Bronchial epithelial cell (primary cell): ENCODE results near the gene RSPH6A. TPM values are rescaled to one million over a fixed set of nuclear protein-coding genes. Genes with fewer than 3 reads are reported as not detected.

Source experiments
- DNase-seq: peaks from one replicate; pipeline ENCODE4 v3.0.0-alpha.2; 2010; ENCODE audit warnings: low read depth
- FAIRE-seq: peaks from 2 replicates; lab custom pipeline; 2011; peaks lifted over from hg19 to GRCh38; lab: Jason Lieb, UNC
- H3K27me3 ChIP-seq: 2 replicates; pipeline ENCODE4 v1.5.1; 2011; ENCODE audit warnings: low read length; ENCODE audit not compliant: control insufficient read depth, insufficient read depth
- H3K36me3 ChIP-seq: 2 replicates; pipeline ENCODE4 v1.5.1; 2011; ENCODE audit warnings: low read length; ENCODE audit not compliant: control insufficient read depth, insufficient read depth
- H3K4me3 ChIP-seq: 2 replicates; pipeline ENCODE4 v1.5.1; 2011; ENCODE audit warnings: mild to moderate bottlenecking, low read depth, low read length, control low read depth
- total RNA-seq: library from RNA; depleted of rRNA; stranded (reverse); fragments of >200 nt; gene quantifications from 2 replicates; pipeline ENCODE4 v1.2.1, GENCODE V29; 2014
- TF ChIP-seq, protein P1 (sequence below): IDR thresholded peaks from 2 replicates; pipeline ENCODE4 v1.5.1; 2011; ENCODE audit warnings: mild to moderate bottlenecking, moderate library complexity, low read length, control low read depth, inconsistent platforms; ENCODE audit not compliant: insufficient read depth, severe bottlenecking

RSPH6A gene
- total RNA-seq, 1 donor from 2014 or later, result not detected

DNA sequence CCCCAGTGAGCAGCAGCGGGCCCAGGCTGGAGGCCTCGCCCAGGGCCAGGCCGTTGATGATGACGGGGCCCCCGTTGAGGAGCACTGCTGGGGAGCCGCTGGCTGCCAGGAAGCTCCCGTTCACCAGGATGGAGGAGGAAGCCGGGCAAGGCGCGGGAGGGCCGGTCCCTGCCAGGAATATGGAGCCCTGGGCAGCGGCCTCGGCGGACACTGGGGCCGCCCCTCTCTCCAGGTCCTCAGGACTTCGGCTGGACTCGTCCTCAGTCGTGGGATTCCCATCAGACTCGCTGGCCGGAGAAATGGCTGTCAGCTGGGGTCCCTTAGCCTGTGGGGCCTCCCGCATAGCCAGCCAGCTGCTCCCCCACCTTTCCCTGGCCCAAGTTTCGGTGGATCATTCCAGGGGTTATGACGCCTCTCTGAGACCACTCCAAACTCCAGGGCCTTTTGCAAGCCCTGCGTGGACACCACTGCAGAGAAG, 48.2 kb downstream of the RSPH6A start:
- FAIRE-seq (no peak), DNase-seq (no peak)
- H3K4me3 ChIP-seq, result peak overlapping the region; percentile 88
- no peaks in the 10 kb centered on the region for H3K36me3 ChIP-seq
- TF ChIP-seq, protein P1, sequence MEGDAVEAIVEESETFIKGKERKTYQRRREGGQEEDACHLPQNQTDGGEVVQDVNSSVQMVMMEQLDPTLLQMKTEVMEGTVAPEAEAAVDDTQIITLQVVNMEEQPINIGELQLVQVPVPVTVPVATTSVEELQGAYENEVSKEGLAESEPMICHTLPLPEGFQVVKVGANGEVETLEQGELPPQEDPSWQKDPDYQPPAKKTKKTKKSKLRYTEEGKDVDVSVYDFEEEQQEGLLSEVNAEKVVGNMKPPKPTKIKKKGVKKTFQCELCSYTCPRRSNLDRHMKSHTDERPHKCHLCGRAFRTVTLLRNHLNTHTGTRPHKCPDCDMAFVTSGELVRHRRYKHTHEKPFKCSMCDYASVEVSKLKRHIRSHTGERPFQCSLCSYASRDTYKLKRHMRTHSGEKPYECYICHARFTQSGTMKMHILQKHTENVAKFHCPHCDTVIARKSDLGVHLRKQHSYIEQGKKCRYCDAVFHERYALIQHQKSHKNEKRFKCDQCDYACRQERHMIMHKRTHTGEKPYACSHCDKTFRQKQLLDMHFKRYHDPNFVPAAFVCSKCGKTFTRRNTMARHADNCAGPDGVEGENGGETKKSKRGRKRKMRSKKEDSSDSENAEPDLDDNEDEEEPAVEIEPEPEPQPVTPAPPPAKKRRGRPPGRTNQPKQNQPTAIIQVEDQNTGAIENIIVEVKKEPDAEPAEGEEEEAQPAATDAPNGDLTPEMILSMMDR, result no peak
- H3K27me3 ChIP-seq, result no peaks in the 10 kb centered on the region

DNA sequence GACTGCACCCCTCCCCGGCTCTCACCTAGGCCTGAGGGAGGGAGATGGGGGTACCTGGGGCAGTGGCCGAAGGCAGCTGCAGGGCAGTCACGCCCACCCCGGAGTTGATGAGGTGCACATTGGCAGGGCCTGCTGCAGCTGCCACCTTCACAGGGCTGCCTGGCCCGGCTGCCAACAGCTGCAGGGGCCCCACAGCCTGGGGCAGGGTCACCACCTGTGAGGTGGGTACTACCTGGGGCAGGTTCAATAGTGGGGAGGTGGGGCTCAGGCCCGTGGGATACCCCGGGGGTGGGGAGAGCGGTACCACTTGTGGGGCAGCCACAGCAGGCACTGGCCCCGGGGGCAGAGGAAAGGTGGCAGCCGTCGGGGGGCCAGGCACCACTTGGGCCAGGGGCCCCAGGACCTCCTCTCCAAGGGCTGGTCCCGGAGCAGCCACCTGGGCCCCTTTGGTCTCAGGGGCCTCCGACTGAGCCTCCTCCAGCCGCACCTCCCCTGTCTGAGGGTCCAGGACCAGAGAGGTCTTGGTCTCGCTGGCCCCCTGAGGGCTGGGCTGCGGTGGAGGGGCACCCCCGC, 48.7 kb downstream of the RSPH6A start:
- TF ChIP-seq, protein P1, result no peak
- no peak for DNase-seq
- no peaks in the 10 kb centered on the region for H3K36me3 ChIP-seq
- peak overlapping the region; percentile 88 for H3K4me3 ChIP-seq
- FAIRE-seq, result no peak
- no peaks in the 10 kb centered on the region for H3K27me3 ChIP-seq

DNA sequence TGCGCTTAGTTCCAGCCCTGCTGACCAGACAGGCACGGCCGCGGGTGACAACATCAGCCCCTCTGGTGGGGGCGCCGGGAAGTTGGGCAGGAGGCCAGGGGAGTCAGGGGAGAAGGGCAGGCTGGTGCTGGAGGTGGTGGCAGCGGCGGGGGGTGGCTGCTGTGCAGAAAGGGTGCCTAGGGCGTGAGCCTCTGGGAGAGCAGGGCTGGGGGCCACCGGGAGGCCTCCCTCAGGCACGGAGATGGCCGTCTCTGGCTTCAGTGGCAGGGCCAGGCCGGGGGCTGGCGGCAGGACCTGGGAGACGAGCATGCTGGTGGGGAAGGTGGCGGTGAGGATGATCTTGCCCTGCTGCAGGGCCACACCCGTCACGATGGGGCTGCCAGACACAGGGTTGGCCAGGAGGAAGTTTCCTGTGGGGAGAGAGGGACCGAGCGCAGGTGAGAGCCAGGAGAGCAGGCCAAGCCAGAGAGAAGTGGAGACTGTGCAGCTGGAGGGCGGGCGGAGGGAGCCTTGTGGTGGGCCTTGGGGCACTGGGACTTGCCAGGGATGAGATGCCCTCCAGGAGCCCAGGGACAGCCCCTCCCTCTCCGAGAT, 49.3 kb downstream of the RSPH6A start:
- DNase-seq, result no peak
- TF ChIP-seq, protein P1, result no peak
- Histone ChIP-seq H3K4me3 (no peak overlapping the region), H3K27me3 (no peaks in the 10 kb centered on the region), H3K36me3 (no peaks in the 10 kb centered on the region)
- no peak for FAIRE-seq

DNA sequence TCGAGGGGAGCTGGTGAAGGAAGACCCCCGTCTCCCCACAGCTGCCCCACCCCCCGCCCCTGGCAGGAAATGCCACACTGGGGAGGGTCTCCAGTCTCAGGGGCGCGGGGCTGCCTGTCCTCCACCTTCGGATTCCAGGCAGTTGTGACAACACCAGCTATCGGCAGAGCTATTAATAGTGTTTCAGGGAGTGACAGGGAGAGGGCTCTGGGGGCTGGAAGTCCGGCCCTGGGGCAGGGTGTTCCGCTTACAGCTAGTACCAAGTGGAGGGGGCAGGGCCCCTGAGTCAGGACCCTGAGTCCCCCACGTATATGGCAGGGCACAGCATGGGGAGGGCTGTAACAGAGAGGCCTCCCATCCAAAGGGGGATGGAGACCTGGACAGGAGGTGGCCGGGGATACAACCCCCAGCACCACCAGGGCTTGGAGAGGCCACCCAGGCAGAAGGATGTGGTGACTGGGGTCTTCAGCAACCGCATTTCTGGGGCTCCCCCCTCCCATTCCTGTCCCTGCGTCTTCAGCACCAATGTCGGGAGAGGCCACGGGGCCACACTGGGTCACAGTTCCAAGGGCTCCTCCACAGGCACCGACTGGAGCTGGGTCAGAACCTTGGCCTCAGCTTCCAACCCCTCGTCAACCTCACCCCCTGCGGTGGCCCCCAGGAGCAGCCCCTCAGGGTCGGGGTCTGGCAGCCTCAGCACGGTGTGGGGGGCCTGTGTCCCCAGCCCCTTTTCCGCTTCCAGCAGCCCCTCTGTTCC, 50.0 kb downstream of the RSPH6A start:
- Histone ChIP-seq H3K36me3 (no peaks in the 10 kb centered on the region), H3K4me3 (no peak overlapping the region), H3K27me3 (no peaks in the 10 kb centered on the region)
- DNase-seq (no peak), FAIRE-seq (no peak)
- TF ChIP-seq, protein P1, result no peak

DNA sequence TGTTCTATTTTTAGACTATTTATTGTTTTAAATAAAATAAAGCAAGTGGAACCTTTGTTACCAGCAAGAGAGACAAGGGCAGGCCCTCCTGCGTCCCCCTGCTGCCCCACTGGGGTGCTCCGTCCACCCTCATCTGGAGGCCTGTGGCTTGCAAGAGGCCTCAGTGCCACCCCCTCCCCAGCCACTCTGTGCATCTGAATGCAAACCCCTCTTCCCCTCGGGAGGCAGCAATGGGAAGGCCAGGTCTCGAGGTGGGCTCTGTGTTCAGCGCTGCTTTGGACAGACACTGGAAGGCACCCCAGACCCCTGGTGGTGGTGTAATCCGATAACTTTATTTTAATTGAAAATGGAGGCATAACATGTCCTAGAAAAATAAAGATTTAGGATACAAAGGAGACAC, 50.6 kb downstream of the RSPH6A start:
- H3K4me3 ChIP-seq, result no peak overlapping the region
- DNase-seq (no peak), FAIRE-seq (no peak)
- TF ChIP-seq, protein P1, result no peak
- H3K27me3 ChIP-seq, result no peaks in the 10 kb centered on the region
- H3K36me3 ChIP-seq, result no peaks in the 10 kb centered on the region
